Measurements from ENCODE around the gene ARHGEF3. TPM values are rescaled to one million over a fixed set of nuclear protein-coding genes. Genes with fewer than 3 reads are reported as not detected.
A peak's percentile ranks its signal among the peaks of the same experiment; 100 is the strongest.

Gene ARHGEF3
- total RNA-seq, 3 donors from 2014 or later (not counting 1 experiment from before 2014, with no cell fraction given) = 112 to 211 (median 135) TPM

DNA sequence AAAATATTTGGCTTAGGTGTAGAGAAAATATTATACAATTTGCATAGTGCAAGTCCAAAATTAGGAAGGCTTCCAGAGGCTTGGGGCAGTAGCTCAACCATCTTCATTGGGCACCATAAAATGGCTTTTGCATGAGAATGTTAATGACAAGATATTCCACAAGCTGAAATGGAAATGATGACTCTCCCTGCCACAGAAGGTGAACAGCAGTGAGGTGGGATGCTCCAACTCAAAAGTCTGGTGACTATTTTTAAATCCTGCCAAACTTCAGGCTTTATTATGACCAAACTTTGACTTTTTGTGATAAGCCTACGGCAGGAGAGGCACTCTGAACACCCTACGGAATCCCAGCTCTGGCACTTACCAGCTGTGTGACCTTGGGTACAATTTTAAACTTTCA lies 37.6 kb downstream of the ARHGEF3 start:
- H3K27me3 ChIP-seq (ENCODE audit: control insufficient read depth, insufficient read depth, low read length) = no peaks in the 10 kb centered on the region
- Mint-ChIP-seq H3K27me3 (ENCODE audit: low read depth in 2 of 2) (no peaks in the 10 kb centered on the region), H3K4me3 (peak overlapping the region; percentile 21), H3K36me3 (peaks cover 17% of the 10 kb centered on the region), H3K9me3 (no peaks in the 10 kb centered on the region), H3K4me1 (peaks cover 80 to 85% of the 10 kb centered on the region in 2 donors), H3K27ac (peak overlapping the region; percentile 99 to 100)
- no peak for DNase-seq
- H3K36me3 ChIP-seq (ENCODE audit: control insufficient read depth, insufficient read depth, low read length) = peaks cover 35% of the 10 kb centered on the region
- peaks cover 43% of the 10 kb centered on the region for H3K4me1 ChIP-seq (ENCODE audit: control insufficient read depth, insufficient read depth, low read length)
- intact Hi-C loops (cut with micrococcal nuclease) = no loop called here
- no peaks in the 10 kb centered on the region for H3K9me3 ChIP-seq (ENCODE audit: control insufficient read depth, insufficient read depth, low read length)
- ATAC-seq = no peak
- no peak overlapping the region for H3K4me3 ChIP-seq (ENCODE audit: low read length)
- no peak overlapping the region for H3K27ac ChIP-seq (ENCODE audit: low read length)
- 87% methylated on average over 2 of the region's 2 CpGs for WGBS (ENCODE audit: insufficient coverage)
- TF ChIP-seq, protein P1, sequence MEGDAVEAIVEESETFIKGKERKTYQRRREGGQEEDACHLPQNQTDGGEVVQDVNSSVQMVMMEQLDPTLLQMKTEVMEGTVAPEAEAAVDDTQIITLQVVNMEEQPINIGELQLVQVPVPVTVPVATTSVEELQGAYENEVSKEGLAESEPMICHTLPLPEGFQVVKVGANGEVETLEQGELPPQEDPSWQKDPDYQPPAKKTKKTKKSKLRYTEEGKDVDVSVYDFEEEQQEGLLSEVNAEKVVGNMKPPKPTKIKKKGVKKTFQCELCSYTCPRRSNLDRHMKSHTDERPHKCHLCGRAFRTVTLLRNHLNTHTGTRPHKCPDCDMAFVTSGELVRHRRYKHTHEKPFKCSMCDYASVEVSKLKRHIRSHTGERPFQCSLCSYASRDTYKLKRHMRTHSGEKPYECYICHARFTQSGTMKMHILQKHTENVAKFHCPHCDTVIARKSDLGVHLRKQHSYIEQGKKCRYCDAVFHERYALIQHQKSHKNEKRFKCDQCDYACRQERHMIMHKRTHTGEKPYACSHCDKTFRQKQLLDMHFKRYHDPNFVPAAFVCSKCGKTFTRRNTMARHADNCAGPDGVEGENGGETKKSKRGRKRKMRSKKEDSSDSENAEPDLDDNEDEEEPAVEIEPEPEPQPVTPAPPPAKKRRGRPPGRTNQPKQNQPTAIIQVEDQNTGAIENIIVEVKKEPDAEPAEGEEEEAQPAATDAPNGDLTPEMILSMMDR (IDR thresholded peaks at IDR 0.05) = no peak

DNA sequence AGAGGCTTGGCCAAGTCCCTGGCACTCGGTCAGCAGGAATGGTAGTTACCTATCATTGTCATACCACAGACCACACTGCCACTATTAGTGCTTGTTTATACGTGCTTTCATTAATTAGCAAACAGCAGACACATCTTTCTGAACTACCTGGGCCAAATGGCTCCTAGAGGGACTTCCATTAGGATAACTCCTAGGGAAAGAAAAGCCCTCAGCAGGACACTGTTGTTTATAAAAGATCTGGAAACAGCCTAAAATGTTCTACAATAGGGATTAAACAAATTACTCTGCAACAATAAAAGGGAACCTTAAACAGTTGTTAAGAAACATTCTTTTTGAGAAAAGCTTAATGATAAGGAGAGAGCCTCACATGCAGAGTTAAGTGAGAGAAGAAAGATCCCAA lies 38.5 kb downstream of the ARHGEF3 start:
- Histone ChIP-seq H3K36me3 (ENCODE audit: control insufficient read depth, insufficient read depth, low read length) (peaks cover 29% of the 10 kb centered on the region), H3K9me3 (ENCODE audit: control insufficient read depth, insufficient read depth, low read length) (no peaks in the 10 kb centered on the region), H3K4me3 (ENCODE audit: low read length) (no peak overlapping the region), H3K4me1 (ENCODE audit: control insufficient read depth, insufficient read depth, low read length) (peaks cover 48% of the 10 kb centered on the region), H3K27me3 (ENCODE audit: control insufficient read depth, insufficient read depth, low read length) (no peaks in the 10 kb centered on the region), H3K27ac (ENCODE audit: low read length) (peak overlapping the region; percentile 2)
- Mint-ChIP-seq H3K4me1 (peaks cover 80 to 85% of the 10 kb centered on the region in 2 donors), H3K9me3 (no peaks in the 10 kb centered on the region), H3K4me3 (peak overlapping the region; percentile 67), H3K27me3 (ENCODE audit: low read depth in 2 of 2) (no peaks in the 10 kb centered on the region), H3K27ac (peak overlapping the region; percentile 99 to 100), H3K36me3 (peaks cover 8% of the 10 kb centered on the region)
- no peak for ATAC-seq
- intact Hi-C loops (cut with micrococcal nuclease) = no loop called here
- no peak for DNase-seq
- 58% methylated on average over 2 of the region's 2 CpGs for WGBS (ENCODE audit: insufficient coverage)
- TF ChIP-seq, protein P1 (IDR thresholded peaks at IDR 0.05) = no peak

DNA sequence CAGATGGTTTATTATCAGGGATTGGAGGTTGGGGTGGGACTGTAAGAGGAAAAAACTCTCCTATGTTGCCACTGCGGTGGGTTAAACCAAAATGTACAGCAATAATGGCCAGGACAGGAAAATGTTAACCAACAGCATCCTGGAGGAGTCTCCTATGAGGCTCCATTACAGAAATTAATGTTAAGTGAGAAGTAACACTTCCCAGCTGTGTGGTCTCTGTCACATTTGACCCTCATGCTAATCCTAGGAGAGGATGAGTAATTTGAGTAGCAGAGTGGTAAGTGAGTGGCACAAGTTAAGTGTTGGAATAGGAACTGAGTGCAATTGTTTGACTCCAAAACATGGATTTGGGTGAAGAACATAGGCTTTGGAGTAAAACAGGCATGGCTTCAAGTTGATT lies 39.0 kb downstream of the ARHGEF3 start:
- Histone ChIP-seq H3K4me1 (ENCODE audit: control insufficient read depth, insufficient read depth, low read length) (peaks cover 53% of the 10 kb centered on the region), H3K36me3 (ENCODE audit: control insufficient read depth, insufficient read depth, low read length) (peaks cover 29% of the 10 kb centered on the region), H3K9me3 (ENCODE audit: control insufficient read depth, insufficient read depth, low read length) (no peaks in the 10 kb centered on the region), H3K27ac (ENCODE audit: low read length) (peak overlapping the region; percentile 2), H3K27me3 (ENCODE audit: control insufficient read depth, insufficient read depth, low read length) (no peaks in the 10 kb centered on the region), H3K4me3 (ENCODE audit: low read length) (no peak overlapping the region)
- WGBS (ENCODE audit: insufficient coverage) = 45% methylated on average over 1 of the region's 1 CpG
- ATAC-seq (no peak), DNase-seq (no peak)
- TF ChIP-seq, protein P1 (IDR thresholded peaks at IDR 0.05) = no peak
- H3K4me3 Mint-ChIP-seq = peak overlapping the region; percentile 67
- H3K9me3 Mint-ChIP-seq = no peaks in the 10 kb centered on the region
- peaks cover 8% of the 10 kb centered on the region for H3K36me3 Mint-ChIP-seq
- intact Hi-C loops (cut with micrococcal nuclease) = no loop called here
- no peaks in the 10 kb centered on the region for H3K27me3 Mint-ChIP-seq (ENCODE audit: low read depth in 2 of 2)
- peak overlapping the region; percentile 99 to 100 for H3K27ac Mint-ChIP-seq
- peaks cover 79 to 84% of the 10 kb centered on the region in 2 donors for H3K4me1 Mint-ChIP-seq

All from natural killer cell (primary cell).